Measurements from ENCODE around the gene AVPR2.

DNA sequence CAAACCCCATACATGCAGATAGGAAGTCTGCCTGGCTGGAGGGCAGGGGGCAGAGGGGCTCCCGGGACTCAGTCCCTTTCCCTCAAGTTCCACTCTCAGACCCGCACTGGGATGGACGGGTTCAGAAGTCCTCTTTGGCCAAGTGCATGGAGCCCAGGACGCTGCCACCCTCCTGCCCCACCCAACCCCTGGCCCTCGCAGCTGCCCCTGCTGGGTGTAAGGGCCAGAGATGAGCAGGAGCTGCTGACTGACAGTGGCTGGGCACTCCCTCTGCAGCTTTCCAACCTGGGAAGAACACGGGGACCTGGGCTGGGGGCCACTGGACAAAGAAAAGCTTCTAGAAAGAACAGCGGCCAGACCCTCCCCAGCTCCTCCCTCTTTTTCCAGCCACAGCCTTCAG is 21.9 kb upstream of the AVPR2 start:
- TF ChIP-seq, protein P1, sequence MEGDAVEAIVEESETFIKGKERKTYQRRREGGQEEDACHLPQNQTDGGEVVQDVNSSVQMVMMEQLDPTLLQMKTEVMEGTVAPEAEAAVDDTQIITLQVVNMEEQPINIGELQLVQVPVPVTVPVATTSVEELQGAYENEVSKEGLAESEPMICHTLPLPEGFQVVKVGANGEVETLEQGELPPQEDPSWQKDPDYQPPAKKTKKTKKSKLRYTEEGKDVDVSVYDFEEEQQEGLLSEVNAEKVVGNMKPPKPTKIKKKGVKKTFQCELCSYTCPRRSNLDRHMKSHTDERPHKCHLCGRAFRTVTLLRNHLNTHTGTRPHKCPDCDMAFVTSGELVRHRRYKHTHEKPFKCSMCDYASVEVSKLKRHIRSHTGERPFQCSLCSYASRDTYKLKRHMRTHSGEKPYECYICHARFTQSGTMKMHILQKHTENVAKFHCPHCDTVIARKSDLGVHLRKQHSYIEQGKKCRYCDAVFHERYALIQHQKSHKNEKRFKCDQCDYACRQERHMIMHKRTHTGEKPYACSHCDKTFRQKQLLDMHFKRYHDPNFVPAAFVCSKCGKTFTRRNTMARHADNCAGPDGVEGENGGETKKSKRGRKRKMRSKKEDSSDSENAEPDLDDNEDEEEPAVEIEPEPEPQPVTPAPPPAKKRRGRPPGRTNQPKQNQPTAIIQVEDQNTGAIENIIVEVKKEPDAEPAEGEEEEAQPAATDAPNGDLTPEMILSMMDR (IDR thresholded peaks at IDR 0.05 in 2 of 3, conservative IDR thresholded peaks at IDR 0.05 in 1 of 3; ENCODE audit: borderline replicate concordance in 1 of 3, insufficient read depth in 1 of 3, low read depth in 2 of 3, low read length in 2 of 3): no peak
- TF ChIP-seq POLR2A (IDR thresholded peaks at IDR 0.05; ENCODE audit: borderline replicate concordance, extremely low read depth, insufficient read depth, insufficient read length) (no peak), EGR1 (IDR thresholded peaks at IDR 0.05; ENCODE audit: low read depth) (no peak), SRF (IDR thresholded peaks at IDR 0.05; ENCODE audit: low read depth) (no peak), CEBPB (IDR thresholded peaks at IDR 0.05; ENCODE audit: low read depth) (no peak), EZH2phosphoT487 (IDR thresholded peaks at IDR 0.05; ENCODE audit: borderline replicate concordance) (no peak), ZFX (IDR thresholded peaks at IDR 0.05) (no peak), ELF1 (IDR thresholded peaks at IDR 0.05; ENCODE audit: borderline replicate concordance, low read depth) (no peak), YY1 (IDR thresholded peaks at IDR 0.05; ENCODE audit: extremely low read depth, insufficient replicate concordance, low read depth, low read length) (no peak)
- TF ChIP-seq, protein P2, sequence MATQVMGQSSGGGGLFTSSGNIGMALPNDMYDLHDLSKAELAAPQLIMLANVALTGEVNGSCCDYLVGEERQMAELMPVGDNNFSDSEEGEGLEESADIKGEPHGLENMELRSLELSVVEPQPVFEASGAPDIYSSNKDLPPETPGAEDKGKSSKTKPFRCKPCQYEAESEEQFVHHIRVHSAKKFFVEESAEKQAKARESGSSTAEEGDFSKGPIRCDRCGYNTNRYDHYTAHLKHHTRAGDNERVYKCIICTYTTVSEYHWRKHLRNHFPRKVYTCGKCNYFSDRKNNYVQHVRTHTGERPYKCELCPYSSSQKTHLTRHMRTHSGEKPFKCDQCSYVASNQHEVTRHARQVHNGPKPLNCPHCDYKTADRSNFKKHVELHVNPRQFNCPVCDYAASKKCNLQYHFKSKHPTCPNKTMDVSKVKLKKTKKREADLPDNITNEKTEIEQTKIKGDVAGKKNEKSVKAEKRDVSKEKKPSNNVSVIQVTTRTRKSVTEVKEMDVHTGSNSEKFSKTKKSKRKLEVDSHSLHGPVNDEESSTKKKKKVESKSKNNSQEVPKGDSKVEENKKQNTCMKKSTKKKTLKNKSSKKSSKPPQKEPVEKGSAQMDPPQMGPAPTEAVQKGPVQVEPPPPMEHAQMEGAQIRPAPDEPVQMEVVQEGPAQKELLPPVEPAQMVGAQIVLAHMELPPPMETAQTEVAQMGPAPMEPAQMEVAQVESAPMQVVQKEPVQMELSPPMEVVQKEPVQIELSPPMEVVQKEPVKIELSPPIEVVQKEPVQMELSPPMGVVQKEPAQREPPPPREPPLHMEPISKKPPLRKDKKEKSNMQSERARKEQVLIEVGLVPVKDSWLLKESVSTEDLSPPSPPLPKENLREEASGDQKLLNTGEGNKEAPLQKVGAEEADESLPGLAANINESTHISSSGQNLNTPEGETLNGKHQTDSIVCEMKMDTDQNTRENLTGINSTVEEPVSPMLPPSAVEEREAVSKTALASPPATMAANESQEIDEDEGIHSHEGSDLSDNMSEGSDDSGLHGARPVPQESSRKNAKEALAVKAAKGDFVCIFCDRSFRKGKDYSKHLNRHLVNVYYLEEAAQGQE (IDR thresholded peaks at IDR 0.05; ENCODE audit: low read depth): no peak
- TF ChIP-seq, protein P3, sequence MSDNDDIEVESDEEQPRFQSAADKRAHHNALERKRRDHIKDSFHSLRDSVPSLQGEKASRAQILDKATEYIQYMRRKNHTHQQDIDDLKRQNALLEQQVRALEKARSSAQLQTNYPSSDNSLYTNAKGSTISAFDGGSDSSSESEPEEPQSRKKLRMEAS (IDR thresholded peaks at IDR 0.05): no peak
- TF ChIP-seq, protein P4, sequence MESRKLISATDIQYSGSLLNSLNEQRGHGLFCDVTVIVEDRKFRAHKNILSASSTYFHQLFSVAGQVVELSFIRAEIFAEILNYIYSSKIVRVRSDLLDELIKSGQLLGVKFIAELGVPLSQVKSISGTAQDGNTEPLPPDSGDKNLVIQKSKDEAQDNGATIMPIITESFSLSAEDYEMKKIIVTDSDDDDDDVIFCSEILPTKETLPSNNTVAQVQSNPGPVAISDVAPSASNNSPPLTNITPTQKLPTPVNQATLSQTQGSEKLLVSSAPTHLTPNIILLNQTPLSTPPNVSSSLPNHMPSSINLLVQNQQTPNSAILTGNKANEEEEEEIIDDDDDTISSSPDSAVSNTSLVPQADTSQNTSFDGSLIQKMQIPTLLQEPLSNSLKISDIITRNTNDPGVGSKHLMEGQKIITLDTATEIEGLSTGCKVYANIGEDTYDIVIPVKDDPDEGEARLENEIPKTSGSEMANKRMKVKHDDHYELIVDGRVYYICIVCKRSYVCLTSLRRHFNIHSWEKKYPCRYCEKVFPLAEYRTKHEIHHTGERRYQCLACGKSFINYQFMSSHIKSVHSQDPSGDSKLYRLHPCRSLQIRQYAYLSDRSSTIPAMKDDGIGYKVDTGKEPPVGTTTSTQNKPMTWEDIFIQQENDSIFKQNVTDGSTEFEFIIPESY (IDR thresholded peaks at IDR 0.05; ENCODE audit: extremely low read depth, insufficient replicate concordance, low read length): no peak

All from HCT116 (cell line).